Cardiac muscle cell (in vitro differentiated cells and primary cell): ENCODE results near the gene COL25A1. TPM values are rescaled to one million over a fixed set of nuclear protein-coding genes. Genes with fewer than 3 reads are reported as not detected.

Experiments
- DNase-seq, 2 donors: peaks; one replicate each; pipeline versions ENCODE4 v3.0.0 to v3.0.0-alpha.2; 2010 to 2017; ENCODE audit warnings: low read depth in 1 of 2, low spot score in 1 of 2
- H3K27ac ChIP-seq: fragments of 200-600 bp; sonication (generic); 2 replicates; pipeline ENCODE4 v1.5.1; 2016
- H3K27me3 ChIP-seq: fragments of 200-600 bp; sonication (generic); 2 replicates; pipeline ENCODE4 v1.6.0; 2016; ENCODE audit warnings: control low read depth
- H3K36me3 ChIP-seq: fragments of 200-600 bp; sonication (generic); 2 replicates; pipeline ENCODE4 v1.5.1; 2016; ENCODE audit warnings: control low read depth
- H3K4me1 ChIP-seq: fragments of 200-600 bp; sonication (generic); 2 replicates; pipeline ENCODE4 v1.8.1; 2017; ENCODE audit warnings: low read depth, mild to moderate bottlenecking, mixed run types
- H3K4me3 ChIP-seq: fragments of 200-600 bp; sonication (generic); 2 replicates; pipeline ENCODE4 v1.5.1; 2016; ENCODE audit warnings: mild to moderate bottlenecking
- H3K9me3 ChIP-seq: fragments of 200-600 bp; sonication (generic); 2 replicates; pipeline ENCODE4 v1.5.1; 2017; ENCODE audit warnings: low read depth, mild to moderate bottlenecking, control low read depth
- polyA plus RNA-seq: library from polyadenylated mRNA; unstranded; fragments of >200 nt; fragmentation: Nextera tagmentation; extraction: Ambion mirVana; gene quantifications from 2 replicates; pipeline ENCODE4 v1.2.1, GENCODE V29; 2016
- total RNA-seq: library from RNA; depleted of rRNA; stranded (reverse); fragments of >200 nt; gene quantifications from 2 replicates; pipeline ENCODE4 v1.2.3, GENCODE V29; 2016
- TF ChIP-seq, protein P1 (sequence below): IDR thresholded peaks from 2 replicates; pipeline ENCODE4 v1.5.1; 2012; ENCODE audit warnings: low read depth, mild to moderate bottlenecking, low read length

The COL25A1 gene
- total and polyA plus RNA-seq, 2 experiments from 2014 or later, result 3.5 to 8.4 TPM

DNA sequence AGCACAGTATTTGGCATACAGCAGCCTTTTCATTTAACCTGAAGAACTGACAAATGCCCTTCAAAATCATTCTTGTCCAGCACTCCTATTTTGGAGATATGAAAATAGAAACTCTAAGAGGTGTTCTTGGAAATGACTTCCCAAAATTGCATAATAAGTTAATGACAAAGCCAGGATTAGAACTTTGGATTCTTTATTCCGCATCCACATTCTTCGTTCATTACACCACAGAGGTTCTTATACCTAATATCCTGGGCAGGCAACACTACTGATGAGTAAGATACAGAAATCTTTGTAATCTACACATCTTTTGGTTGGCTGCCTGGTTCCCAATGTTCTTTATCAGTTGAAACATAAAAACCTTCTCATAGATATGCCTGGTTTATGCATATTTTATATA, 5.9 kb downstream of the COL25A1 start:
- DNase-seq, result no peak
- Histone ChIP-seq H3K27me3 (peaks cover 12% of the 10 kb centered on the region), H3K27ac (no peak overlapping the region), H3K4me1 (peaks cover 13% of the 10 kb centered on the region), H3K4me3 (no peak overlapping the region), H3K36me3 (no peaks in the 10 kb centered on the region), H3K9me3 (no peaks in the 10 kb centered on the region)
- TF ChIP-seq, protein P1, sequence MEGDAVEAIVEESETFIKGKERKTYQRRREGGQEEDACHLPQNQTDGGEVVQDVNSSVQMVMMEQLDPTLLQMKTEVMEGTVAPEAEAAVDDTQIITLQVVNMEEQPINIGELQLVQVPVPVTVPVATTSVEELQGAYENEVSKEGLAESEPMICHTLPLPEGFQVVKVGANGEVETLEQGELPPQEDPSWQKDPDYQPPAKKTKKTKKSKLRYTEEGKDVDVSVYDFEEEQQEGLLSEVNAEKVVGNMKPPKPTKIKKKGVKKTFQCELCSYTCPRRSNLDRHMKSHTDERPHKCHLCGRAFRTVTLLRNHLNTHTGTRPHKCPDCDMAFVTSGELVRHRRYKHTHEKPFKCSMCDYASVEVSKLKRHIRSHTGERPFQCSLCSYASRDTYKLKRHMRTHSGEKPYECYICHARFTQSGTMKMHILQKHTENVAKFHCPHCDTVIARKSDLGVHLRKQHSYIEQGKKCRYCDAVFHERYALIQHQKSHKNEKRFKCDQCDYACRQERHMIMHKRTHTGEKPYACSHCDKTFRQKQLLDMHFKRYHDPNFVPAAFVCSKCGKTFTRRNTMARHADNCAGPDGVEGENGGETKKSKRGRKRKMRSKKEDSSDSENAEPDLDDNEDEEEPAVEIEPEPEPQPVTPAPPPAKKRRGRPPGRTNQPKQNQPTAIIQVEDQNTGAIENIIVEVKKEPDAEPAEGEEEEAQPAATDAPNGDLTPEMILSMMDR, result no peak

DNA sequence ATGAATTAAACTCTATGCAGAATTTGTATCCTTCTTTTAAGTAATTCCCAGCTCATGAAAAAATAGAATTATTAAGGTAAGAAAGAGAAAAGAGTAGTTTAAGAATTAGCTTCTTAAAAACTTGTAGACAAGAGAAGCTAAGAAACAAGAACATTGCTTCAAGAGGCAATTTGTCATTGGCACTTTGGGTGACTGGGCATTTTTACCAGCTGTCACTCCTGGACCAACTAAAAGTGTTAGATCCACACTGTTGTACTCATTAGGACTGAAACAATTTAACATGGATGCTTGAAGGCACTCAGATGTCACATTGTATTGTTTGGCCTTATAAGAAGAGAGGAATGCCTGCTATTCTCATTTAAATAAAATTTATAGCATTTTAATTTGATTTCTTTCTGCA, 7.4 kb downstream of the COL25A1 start:
- TF ChIP-seq, protein P1, result no peak
- Histone ChIP-seq H3K27ac (no peak overlapping the region), H3K36me3 (no peaks in the 10 kb centered on the region), H3K27me3 (no peaks in the 10 kb centered on the region), H3K4me3 (no peak overlapping the region), H3K9me3 (no peaks in the 10 kb centered on the region), H3K4me1 (peaks cover 18% of the 10 kb centered on the region)
- DNase-seq, result no peak

DNA sequence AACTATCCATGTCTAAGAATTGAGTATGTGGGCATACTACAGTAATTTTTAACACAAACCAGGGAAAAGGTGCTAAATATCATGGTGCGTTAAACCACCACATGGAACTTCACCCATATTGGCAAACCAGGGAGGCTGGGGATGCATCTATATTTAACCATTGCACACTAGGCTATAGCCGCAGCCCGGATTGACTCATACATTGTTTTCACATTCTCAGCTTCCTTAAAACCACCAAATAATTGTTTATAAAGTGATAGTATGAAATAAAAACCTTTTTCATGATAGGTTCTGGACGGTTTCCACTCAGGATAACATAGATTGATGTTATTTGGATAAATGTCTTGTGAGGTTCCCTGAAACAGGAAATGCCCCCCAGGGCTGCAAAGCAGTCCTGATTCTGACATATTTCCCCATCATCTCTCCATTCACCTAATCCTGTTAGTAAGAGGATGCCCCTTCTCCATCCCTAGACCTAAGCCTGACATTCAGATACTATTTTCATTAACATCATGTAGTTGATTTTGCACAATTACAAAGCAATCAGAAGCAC, 7.9 kb downstream of the COL25A1 start:
- no peaks in the 10 kb centered on the region for H3K27me3 ChIP-seq
- no peak overlapping the region for H3K4me3 ChIP-seq
- H3K36me3 ChIP-seq, result no peaks in the 10 kb centered on the region
- DNase-seq, result no peak
- H3K4me1 ChIP-seq, result peaks cover 18% of the 10 kb centered on the region
- H3K9me3 ChIP-seq, result no peaks in the 10 kb centered on the region
- H3K27ac ChIP-seq, result no peak overlapping the region
- TF ChIP-seq, protein P1, result no peak

DNA sequence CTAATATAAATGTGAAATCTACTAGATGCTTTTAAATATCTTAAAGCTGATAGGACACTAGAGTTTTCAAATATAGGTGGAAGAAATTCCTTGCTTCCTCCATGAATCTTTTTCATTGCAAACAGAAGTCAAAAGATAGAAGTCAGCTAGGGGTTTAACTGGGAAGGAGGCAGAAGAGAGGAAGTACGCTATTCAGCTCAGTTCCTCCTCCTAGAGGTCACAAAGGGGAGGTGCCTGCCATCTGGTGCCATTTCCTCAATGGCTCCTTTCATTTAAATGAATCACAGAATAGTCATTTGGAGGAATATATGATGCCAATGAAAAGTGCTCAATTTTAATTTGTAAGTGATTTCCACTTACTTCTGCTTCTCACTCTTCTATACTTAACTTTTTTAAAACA, 8.5 kb downstream of the COL25A1 start:
- no peak overlapping the region for H3K27ac ChIP-seq
- no peak overlapping the region for H3K4me3 ChIP-seq
- TF ChIP-seq, protein P1, result peak; percentile 19
- H3K4me1 ChIP-seq, result peaks cover 18% of the 10 kb centered on the region
- no peaks in the 10 kb centered on the region for H3K27me3 ChIP-seq
- H3K9me3 ChIP-seq, result no peaks in the 10 kb centered on the region
- H3K36me3 ChIP-seq, result no peaks in the 10 kb centered on the region
- DNase-seq, result peak; percentile 25 to 62

DNA sequence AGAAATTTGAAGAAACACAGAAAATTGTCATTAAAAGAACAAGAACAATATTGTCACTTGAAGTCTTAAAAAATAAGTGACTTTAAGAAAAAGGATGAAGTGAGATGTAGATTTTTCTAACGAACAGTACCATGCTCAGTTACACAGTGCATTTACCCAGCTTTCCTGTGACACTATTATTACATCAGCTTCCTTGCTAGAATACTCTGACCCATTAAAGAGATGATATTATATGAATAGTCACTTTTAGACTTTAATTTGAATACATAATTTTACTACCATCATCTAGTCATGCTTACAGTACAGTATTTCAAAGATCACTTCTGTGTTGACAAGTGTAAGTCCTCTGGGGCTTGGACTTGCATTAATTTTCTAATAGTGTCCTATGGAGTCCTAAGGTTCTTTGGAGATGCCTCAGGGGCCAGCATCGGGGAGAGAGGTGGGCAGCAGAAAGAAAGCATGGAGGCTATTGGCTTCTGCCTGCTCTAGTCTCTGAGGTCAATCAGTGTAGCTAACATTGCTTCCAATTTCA, 10.7 kb downstream of the COL25A1 start:
- TF ChIP-seq, protein P1, result no peak
- Histone ChIP-seq H3K27me3 (no peaks in the 10 kb centered on the region), H3K4me3 (no peak overlapping the region), H3K36me3 (no peaks in the 10 kb centered on the region), H3K9me3 (no peaks in the 10 kb centered on the region), H3K27ac (no peak overlapping the region), H3K4me1 (peaks cover 13% of the 10 kb centered on the region)
- DNase-seq, result no peak
